NCI-H82 (cell line): ENCODE data around the gene UBA6.

Experiments
- DNase-seq: peaks from one replicate; lab custom pipeline; 2025; lab: John Stamatoyannopoulos, UW

UBA6 gene

GRCh38 chr4:67576059-67576466 is 124.9 kb downstream of the UBA6 start:
- DNase-seq = no peak

GRCh38 chr4:67575232-67576058 is 125.5 kb downstream of the UBA6 start:
- DNase-seq = no peak

- no peak for DNase-seq
Observed at GRCh38 chr4:67573193-67573592, 127.8 kb downstream of the UBA6 start.

GRCh38 chr4:67571975-67572374 is 129.0 kb downstream of the UBA6 start:
- no peak for DNase-seq

DNA sequence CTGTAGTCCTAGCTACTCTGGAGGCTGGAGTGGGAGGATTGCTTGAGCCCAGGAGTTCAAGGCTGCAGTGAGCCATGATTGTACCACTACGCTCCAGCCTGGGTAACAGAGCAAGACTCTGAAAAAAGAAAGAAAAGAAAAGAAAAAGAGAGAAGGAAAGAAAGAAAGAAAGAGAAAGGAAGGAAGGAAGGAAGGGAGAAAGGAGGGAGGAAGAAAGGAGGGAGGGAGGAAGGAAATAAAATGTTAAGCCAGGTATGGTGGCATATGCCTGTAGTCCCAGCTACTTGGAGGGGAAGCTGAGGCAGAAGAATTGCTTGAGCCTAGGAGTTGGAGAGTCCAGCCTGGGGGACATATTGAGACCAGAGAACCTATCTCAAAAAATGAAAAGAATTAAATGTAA is 130.4 kb downstream of the UBA6 start:
- no peak for DNase-seq

DNA sequence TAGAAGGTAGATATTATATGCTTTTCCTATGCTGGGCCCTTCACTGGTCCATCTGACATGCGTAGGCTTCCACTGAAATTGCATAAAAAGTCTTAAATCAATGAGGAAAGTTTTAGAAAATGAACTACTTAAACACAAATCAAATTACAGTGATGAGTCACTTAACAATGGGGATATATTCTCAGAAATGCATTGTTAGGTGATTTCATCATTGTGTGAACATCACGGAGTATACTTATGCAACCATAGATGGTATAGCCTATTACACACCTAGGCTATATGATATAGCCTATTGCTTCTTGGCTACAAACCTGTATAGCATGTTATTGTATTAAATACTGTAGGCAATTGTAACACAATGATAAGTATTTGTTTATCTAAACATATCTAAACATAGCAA is 132.1 kb downstream of the UBA6 start:
- no peak for DNase-seq

DNA sequence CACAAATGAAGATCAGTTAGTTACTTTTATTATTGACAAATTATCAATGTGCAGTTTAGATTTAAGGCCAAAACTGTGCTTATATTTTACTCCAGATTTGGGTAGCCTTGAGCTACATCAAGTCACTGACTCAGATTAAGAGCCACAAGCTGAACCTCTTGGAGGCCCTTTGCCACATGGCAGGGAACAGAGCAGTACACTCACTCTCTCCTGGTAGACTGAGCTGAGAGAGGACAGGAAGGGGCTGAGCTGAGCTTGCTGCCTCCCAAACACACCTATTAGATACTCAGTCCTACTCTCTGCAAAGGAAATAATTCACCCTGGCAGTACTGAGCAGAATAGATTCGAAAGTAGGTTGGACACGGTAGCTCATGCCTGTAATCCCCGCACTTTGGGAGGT is 134.6 kb downstream of the UBA6 start:
- DNase-seq = no peak

DNA sequence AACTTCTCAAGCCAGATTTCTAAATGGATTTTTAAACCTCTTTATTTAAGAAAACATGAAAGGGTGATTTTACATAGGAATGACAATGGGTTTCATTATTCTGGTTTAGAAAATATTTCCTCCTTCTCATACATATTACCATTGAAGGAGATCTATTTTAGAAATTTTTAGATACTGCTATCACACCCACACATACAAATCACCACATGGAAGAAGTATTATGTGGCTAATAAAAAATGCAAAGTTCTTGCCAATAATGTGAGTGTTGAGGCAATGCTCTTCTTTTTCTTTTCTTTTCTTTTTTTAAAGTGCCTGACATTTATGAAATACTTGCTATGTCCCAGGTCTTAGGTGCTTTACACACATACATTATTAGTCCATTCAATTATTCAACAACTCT is 135.7 kb downstream of the UBA6 start:
- DNase-seq = no peak
